CD4-positive, alpha-beta T cell treated with Interleukin-15 for 4 hours (primary cell): Measurements from ENCODE around the gene WRAP73.
"Not testable (repeated sequence)": the region's sequence is repeated elsewhere in the genome, so short reads cannot be mapped to it uniquely, and the experiment has no call there.

Source experiments
- DNase-seq: peaks from one replicate; pipeline ENCODE4 v3.0.0-alpha.2; 2020; ENCODE audit warnings: low spot score

Gene WRAP73

DNA sequence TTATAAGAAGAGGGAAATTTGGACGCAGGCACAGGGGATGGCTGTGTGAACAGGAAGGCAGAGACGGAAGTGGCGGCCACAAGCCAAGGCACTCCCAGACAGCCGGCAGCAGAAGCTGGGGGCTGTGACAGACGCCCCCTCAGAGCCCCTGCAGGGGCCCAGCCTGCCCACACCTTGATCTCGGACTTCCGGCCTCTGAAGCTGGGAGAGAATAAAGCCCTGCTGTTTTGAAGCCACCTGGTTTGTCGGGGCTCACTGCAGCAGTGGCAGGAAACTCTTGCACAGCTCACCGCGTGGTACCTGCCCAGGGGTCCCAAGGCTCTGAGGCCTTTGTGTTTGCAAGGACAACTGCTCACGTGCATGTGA lies 52.3 kb downstream of the WRAP73 start:
- DNase-seq, result no peak

DNA sequence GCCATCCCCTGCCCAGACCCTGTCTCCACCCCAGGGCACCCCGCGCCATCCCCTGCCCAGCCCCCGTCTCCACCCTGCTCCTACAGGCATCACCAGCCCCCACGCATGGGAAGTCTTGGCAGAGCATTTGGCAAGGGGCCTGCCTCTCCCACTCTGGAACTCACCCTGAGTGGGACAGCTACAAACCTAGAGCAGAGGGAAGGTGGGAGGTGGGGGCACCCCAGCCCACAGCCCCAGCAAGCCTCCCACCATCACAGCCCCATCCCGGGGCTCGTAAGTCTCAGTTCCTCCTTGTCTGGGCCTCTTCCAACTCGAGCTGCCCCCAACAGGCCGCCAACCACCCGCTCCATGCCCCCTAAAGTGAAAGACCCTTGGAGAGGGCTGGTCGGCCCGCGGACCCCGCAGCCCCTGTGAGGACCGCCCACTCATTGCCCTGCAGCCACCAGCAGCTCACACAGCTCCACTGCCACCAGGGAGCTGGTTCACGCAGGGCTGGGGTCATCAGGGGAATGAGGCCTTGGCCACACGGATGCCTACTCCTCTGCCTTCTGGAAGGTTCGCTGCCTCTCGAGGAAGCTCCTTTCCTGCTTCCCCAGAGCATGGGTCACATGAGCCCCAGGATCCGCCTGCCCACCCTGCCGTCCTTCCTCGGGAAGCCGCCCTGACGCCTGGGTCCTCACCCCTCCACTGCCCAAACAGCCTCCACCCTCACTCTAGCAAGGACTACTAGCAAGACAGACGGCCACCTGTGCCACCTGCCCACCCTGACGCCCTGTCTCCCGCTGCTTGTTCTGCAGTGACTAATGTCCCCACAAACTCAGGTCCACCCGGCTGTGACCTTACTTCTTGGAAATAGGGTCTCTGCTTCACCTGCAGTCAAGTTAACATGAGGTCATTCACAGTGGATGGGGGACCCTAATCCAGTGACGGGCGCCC lies 53.0 kb downstream of the WRAP73 start:
- no peak for DNase-seq

DNA sequence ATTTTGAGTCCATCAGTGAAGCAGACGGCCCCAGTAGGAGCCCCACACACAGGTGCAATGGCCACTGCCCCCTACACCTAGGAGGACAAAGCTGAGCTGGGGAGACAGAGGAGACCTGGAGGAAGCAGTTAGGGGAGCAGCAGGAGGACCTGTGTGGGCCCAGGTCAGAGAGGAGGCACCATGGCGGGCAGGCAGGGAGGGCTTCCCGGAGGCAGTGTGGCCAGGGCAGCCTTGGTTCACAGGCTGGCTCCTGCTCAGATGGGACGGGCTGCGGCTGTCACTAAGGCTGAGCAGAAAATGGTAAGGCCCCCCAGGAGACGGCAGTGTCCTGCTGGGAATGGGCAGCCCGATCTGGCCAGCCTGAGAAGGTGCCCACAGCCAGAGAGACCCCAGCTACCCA lies 54.0 kb downstream of the WRAP73 start:
- DNase-seq, result no peak

GRCh38 chr1:3594706-3595377 lies 55.1 kb downstream of the WRAP73 start:
- DNase-seq, result no peak

DNA sequence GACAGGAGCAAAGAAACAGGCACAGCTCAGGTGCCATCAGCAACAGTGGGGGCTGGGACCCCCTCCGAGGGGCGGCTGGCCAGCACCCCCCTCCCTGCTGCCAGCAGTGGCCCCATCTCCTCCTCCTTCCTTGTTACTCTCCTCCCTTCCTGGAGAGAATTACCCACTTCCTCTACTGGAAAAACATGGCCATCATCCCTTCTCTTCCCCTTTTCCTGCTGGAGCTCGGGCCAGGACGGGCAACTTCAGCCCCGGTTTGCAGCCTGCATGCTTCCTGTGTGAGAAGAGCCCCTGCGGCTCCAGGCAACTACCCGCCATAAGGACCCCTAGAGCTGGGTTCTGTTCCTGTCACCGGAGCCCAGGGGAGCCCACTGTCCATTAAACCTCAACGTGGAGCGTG lies 56.2 kb downstream of the WRAP73 start:
- no peak for DNase-seq

DNA sequence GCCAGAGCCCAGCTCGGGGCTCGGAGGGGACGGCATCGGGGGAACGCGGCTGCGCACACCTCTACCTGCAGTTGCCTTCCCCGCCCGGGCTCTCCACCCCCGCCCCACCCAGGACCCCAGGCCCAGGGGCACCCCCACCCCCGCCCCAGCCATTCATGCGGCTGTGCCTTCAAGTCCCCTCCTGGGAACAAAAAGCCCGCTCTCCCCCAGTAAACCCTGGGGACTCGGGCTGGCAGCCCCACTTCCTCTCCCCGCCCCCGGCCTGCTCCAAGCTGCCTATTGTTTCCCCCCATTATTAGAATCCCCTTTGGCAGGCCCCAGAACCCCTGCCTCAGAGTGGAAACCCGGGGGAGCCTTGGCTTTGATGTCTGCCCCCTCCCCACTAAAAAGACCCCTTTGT lies 56.6 kb downstream of the WRAP73 start:
- DNase-seq, result no peak

- DNase-seq, result no peak
Measured at GRCh38 chr1:3590951-3591865, 58.7 kb downstream of the WRAP73 start.

DNA sequence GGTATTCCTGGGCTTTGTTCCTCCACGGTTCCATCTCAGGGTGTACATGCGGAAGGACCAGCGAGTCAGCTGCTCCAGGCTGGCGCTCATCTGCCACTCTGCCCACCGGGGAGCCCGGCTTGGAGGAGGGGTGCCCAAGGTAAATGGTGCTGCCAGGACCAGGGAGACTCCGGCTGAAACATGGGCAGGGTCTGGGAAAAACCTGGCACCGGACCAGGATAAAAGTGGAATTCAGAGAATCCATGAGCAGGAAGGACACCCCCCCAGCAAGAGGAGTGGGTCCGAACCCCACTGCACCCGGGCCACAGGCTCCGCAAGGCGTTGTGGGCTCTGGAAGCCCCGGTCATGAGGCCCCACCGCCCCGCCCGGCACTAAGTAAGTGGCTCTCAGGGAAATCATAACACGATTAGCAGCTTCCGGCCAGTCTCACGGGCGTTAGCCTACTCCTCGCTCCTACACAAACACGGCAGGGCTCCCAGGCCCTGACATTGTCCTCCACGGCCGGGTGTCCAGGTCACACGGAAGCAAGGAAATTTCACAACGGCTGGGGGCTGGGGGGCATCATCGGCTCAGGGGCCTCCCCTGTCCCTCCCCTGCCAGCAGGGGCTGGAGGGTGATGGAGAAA lies 59.7 kb downstream of the WRAP73 start:
- DNase-seq, result no peak

GRCh38 chr1:3588395-3588794 lies 61.5 kb downstream of the WRAP73 start:
- no peak for DNase-seq

DNA sequence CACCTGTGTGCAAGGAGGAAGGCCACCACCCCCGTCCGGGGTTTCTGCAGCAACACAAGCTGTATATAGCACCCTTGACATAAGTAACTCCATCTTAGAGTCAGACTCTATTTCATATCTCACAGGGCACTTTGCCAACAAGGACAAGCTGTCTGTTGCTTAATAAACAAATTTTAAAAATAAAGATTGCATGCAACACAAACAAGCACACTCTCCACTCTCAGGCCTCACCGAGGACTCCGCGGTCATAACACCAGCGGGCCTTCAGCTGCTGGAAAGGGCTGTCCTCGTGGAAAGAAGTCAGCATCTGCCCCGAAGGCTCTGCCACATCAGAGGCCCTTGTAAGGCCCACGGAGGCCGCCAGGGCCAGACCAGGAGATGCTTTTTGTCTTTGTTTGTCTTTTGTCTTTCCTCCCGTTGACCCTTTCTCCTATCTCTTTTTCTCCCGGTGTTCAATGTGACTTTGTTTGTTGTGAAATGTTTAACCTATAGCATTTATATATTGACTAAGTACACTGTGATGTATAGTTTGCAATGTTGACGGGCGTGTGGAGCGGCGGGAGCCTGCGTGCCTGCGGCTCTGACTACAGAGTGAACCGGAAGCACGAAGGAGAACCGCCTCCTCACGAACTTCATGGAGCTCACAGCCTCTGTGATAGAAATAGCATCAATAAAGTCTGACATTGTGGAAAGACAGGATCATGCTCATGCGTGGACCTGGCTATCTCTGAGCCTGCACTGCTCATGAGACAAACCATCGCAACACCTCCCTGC lies 62.7 kb downstream of the WRAP73 start:
- DNase-seq, result no peak

DNA sequence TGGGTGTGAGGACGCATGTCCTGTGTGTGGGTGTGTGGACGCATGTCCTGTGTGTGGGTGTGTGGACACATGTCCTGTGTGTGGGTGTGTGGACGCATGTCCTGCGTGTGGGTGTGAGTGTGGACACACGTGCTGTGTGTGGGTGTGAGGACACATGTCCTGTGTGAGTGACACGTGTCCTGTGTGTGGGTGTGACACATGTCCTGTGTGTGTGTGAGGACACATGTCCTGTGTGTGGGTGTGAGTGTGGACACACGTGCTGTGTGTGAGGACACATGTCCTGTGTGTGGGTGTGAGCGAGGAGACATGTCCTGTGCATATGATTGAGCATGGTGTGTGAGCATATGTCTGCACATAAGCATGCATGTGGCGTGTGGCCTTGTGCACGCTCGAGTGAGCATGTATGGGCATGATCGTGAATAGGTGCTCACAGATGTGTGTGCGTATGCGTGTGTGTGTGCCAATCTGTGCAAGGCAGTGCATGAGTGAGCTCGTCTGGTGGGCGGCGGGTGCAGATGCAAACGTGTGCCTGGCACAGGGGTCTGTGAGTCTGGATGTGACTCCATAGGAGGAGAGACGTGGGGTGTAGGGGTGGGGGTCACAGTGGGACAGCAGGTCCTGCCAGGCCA lies 63.8 kb downstream of the WRAP73 start:
- no peak for DNase-seq

DNA sequence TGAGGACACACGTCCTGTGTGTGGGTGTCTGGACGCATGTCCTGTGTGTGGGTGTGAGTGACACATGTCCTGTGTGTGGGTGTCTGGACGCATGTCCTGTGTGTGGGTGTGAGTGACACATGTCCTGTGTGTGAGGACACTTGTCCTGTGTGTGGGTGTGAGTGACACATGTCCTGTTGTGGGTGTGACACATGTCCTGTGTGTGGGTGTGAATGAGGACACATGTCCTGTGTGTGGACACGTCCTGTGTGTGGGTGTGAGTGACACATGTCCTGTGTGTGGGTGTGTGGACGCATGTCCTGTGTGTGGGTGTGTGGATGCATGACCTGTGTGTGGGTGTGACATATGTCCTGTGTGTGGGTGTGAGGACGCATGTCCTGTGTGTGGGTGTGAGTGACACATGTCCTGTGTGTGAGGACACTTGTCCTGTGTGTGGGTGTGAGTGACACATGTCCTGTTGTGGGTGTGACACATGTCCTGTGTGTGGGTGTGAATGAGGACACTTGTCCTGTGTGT lies 64.5 kb downstream of the WRAP73 start:
- DNase-seq, result not testable (repeated sequence)

GRCh38 chr1:3584915-3585314 lies 65.0 kb downstream of the WRAP73 start:
- no peak for DNase-seq

GRCh38 chr1:3583751-3584150 lies 66.2 kb downstream of the WRAP73 start:
- not testable (repeated sequence) for DNase-seq

DNA sequence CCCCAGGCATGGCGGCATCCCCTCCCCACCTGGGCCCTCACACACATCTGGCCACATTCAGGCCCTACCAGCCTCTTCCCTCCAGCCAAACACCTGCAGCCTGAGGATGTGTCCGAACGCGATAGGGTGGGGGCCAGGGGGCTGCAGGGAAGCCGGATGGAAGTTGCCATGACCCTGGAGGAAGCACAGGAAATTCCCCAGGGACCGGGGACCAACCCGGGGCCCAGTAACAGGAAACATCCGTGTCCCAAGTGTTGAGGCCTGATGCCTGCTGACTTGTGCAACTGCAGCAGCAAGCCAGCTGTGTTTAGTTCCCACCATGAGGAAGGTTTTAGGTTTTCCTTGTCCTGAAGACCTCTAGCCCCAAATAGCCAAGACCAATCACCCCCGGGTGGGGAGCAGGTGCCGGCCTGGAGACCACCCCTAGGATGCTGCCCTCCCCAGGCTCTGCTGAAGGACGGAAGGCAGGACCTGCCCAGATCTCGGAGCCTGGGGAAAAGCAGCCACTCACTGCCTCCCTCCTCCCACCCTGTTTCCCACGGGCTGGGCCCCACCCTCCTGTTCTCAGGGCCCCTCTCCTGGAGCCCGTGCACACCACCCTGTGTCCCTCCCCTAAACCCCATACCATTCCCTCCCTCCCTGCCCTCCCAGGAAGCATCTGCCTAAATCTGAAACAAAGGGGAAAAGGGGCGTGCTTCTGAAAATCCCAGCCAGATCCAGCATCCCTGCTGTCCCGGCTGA lies 68.4 kb downstream of the WRAP73 start:
- DNase-seq, result no peak
